MM.1S (cell line): ENCODE measurements around the gene OSBPL8.

Source experiments
- CTCF ChIP-seq: fragments of 300-600 bp; sonication (generic); IDR thresholded peaks from 2 replicates; pipeline ENCODE4 v1.5.1; 2016; ENCODE audit warnings: antibody characterized with exemption, low read length, mixed read lengths
- EZH2 ChIP-seq: fragments of 300-600 bp; sonication (generic); optimal IDR thresholded peaks from 2 replicates; pipeline ENCODE3; 2017; ENCODE audit warnings: low read depth, mild to moderate bottlenecking, antibody characterized with exemption, low read length, mixed read lengths
- EZH2phosphoT487 ChIP-seq: fragments of 300-600 bp; sonication (generic); IDR thresholded peaks from 2 replicates; pipeline ENCODE4 v1.6.1; 2018; ENCODE audit warnings: antibody characterized with exemption, low read length

DNA sequence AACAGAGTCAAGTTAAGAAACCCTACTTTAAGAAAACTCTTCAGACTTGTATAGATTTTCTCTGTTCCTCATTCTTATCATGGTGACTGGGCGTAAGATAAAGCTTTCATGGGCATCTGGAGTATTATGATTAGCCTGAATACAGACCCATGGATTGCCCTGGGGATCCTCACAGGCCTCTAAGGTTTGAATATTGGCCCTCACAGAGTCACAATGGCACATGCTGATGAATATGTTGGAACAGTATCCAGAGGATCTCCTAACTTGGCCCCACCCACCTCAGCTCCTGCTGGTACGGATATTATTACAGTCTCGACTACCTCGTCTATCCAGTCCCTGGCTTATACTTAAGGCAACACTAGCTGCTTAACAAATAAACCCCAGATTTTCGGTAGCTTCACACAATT is 8.1 kb downstream of the OSBPL8 start:
- TF ChIP-seq CTCF, result no peak
- no peak for TF ChIP-seq EZH2
- TF ChIP-seq EZH2phosphoT487, result no peak
